GM12878 (cell line): ENCODE data around the gene KDM2A. TPM values are rescaled to one million over a fixed set of nuclear protein-coding genes. Genes with fewer than 3 reads are reported as not detected.

ENCODE experiments used
- ATAC-seq: fragments of 200-7000 bp; cut with Tn5 transposase; 3 replicates; pipeline ENCODE4 v1.9.1; 2020; ENCODE audit warnings: mild to moderate bottlenecking, moderate library complexity
- BruUV-seq: library from RNA; stranded (reverse); fragments of 400-500 nt; replicated peaks from 2 replicates; lab custom pipeline; 2021; lab: Mats Ljungman, UMichigan
- CTCF ChIA-PET: fragments of 300-600 bp; sonication (Branson Sonifier 250); formaldehyde crosslinking; extraction: SDS; loops from one replicate; lab custom pipeline; 2021; ENCODE audit warnings: inconsistent platforms; lab: Yijun Ruan, JAX
- POLR2A ChIA-PET: fragments of 350-600 bp; formaldehyde crosslinking; extraction: SDS; loops from one replicate; lab custom pipeline; 2021; ENCODE audit warnings: inconsistent platforms; lab: Charles Lee
- RAD21 ChIA-PET: fragments of 300-600 bp; sonication (Branson Sonifier 250); formaldehyde crosslinking; loops from one replicate; lab custom pipeline; 2023; ENCODE audit warnings: antibody characterized with exemption; ENCODE audit not compliant: unreplicated experiment; lab: Charles Lee
- SMC1A ChIA-PET: fragments of 300-600 bp; sonication (Branson Sonifier 250); formaldehyde crosslinking; loops from one replicate; lab custom pipeline; 2023; ENCODE audit not compliant: unreplicated experiment, uncharacterized antibody; lab: Charles Lee
- DNase-seq: peaks from one replicate; pipeline ENCODE4 v3.0.0-alpha.2; 2011; ENCODE audit warnings: low read depth, low spot score
- FAIRE-seq: peaks from 3 replicates; lab custom pipeline; 2011; peaks lifted over from hg19 to GRCh38; lab: Jason Lieb, UNC
- H2AFZ ChIP-seq: 2 replicates; pipeline ENCODE4 v1.6.0; 2011; ENCODE audit warnings: low read depth, low read length, control low read depth; ENCODE audit not compliant: control insufficient read depth
- H3K27ac ChIP-seq: 2 replicates; pipeline ENCODE4 v1.5.1; 2011; ENCODE audit warnings: control low read depth; ENCODE audit not compliant: control insufficient read depth, insufficient read depth
- H3K27me3 ChIP-seq, 2 experiments: replicated peaks in 1 of 2; 2 replicates each; pipeline versions ENCODE4 v1.6.0 to v1.6.1; 2011; ENCODE audit warnings: low read length in 1 of 2; ENCODE audit not compliant: control insufficient read depth in 2 of 2, insufficient read depth in 2 of 2
- H3K36me3 ChIP-seq, 2 experiments: 2 replicates each; pipeline ENCODE4 v1.5.1; 2011; ENCODE audit warnings: low read length in 1 of 2; ENCODE audit not compliant: control insufficient read depth in 2 of 2, insufficient read depth in 2 of 2
- H3K4me1 ChIP-seq: 2 replicates; pipeline ENCODE4 v1.6.1; 2011; ENCODE audit warnings: mild to moderate bottlenecking, low read length, moderate library complexity, mixed read lengths; ENCODE audit not compliant: control insufficient read depth, insufficient read depth
- H3K4me2 ChIP-seq: 2 replicates; pipeline ENCODE4 v1.6.0; 2011; ENCODE audit warnings: control low read depth; ENCODE audit not compliant: control insufficient read depth, insufficient read depth
- H3K4me3 ChIP-seq: fragments of 200-600 bp; sonication (generic); 2 replicates; pipeline ENCODE4 v1.5.1; 2016
- H3K79me2 ChIP-seq: 2 replicates; pipeline ENCODE4 v1.6.0; 2011; ENCODE audit warnings: low read length; ENCODE audit not compliant: control insufficient read depth, insufficient read depth
- H3K9ac ChIP-seq: 2 replicates; pipeline ENCODE4 v1.8.0; 2011; ENCODE audit warnings: low read length, control low read depth, mixed read lengths; ENCODE audit not compliant: control insufficient read depth, insufficient read depth
- H3K9me3 ChIP-seq: replicated peaks from 3 replicates; pipeline ENCODE4 v1.5.1; 2011; ENCODE audit warnings: mild to moderate bottlenecking, low read length; ENCODE audit not compliant: control insufficient read depth, insufficient read depth
- H4K20me1 ChIP-seq: 2 replicates; pipeline ENCODE4 v1.6.0; 2011; ENCODE audit not compliant: control insufficient read depth, insufficient read depth
- E2F4 ChIP-seq: IDR thresholded peaks from 2 replicates; pipeline ENCODE4 v1.6.1; 2012; ENCODE audit warnings: low read depth, low read length, improper control_type of control experiment
- E2F8 ChIP-seq: fragments of 450-650 bp; IDR thresholded peaks from 2 replicates; pipeline ENCODE4 v1.6.1; 2018; ENCODE audit warnings: mild to moderate bottlenecking, low read depth, moderate library complexity; ENCODE audit not compliant: partially characterized antibody
- GATAD2B ChIP-seq: fragments of 450-650 bp; conservative IDR thresholded peaks from 2 replicates; pipeline ENCODE4 v1.6.1; 2017; ENCODE audit warnings: low read depth, mild to moderate bottlenecking, moderate library complexity
- IKZF1 ChIP-seq: fragments of 450-650 bp; conservative IDR thresholded peaks from 2 replicates; pipeline ENCODE4 v1.6.1; 2017; ENCODE audit warnings: antibody characterized with exemption, mild to moderate bottlenecking
- LARP7 ChIP-seq: fragments of 450-650 bp; IDR thresholded peaks from 2 replicates; pipeline ENCODE4 v1.6.1; 2017; ENCODE audit warnings: mild to moderate bottlenecking
- MEF2B ChIP-seq: fragments of 450-650 bp; IDR thresholded peaks from 2 replicates; pipeline ENCODE4 v1.6.1; 2018; ENCODE audit warnings: mild to moderate bottlenecking, moderate library complexity; ENCODE audit not compliant: partially characterized antibody, poor library complexity, severe bottlenecking
- MLLT1 ChIP-seq: fragments of 450-650 bp; IDR thresholded peaks from 2 replicates; pipeline ENCODE4 v1.6.1; 2016; ENCODE audit warnings: mild to moderate bottlenecking
- POLR2AphosphoS2 ChIP-seq: IDR thresholded peaks from 2 replicates; pipeline ENCODE4 v1.6.1; 2011; ENCODE audit warnings: low read depth, mild to moderate bottlenecking, low read length, improper control_type of control experiment, moderate library complexity
- POU2F2 ChIP-seq: IDR thresholded peaks from 3 replicates; pipeline ENCODE4 v1.6.1; 2011; ENCODE audit warnings: low read depth, mild to moderate bottlenecking, low read length, borderline replicate concordance
- SP1 ChIP-seq: IDR thresholded peaks from one replicate; pipeline ENCODE4 v1.6.1; 2011; ENCODE audit warnings: low read depth, low read length
- SREBF1 ChIP-seq: IDR thresholded peaks from 2 replicates; pipeline ENCODE4 v1.6.1; 2012; ENCODE audit warnings: mild to moderate bottlenecking, low read length
- STAT1 ChIP-seq: fragments of 450-650 bp; conservative IDR thresholded peaks from 2 replicates; pipeline ENCODE4 v1.6.1; 2014; ENCODE audit warnings: antibody characterized with exemption, mild to moderate bottlenecking
- STAT3 ChIP-seq: IDR thresholded peaks from 2 replicates; pipeline ENCODE4 v1.6.1; 2011; ENCODE audit warnings: low read depth, low read length, improper control_type of control experiment
- WRNIP1 ChIP-seq: IDR thresholded peaks from 2 replicates; pipeline ENCODE4 v1.6.1; 2011; ENCODE audit warnings: low read depth, low read length, improper control_type of control experiment, borderline replicate concordance
- YBX1 ChIP-seq: fragments of 450-650 bp; IDR thresholded peaks from 2 replicates; pipeline ENCODE4 v1.6.1; 2016; ENCODE audit warnings: antibody characterized with exemption
- ZNF24 ChIP-seq: fragments of 450-650 bp; IDR thresholded peaks from 2 replicates; pipeline ENCODE4 v1.6.1; 2017; ENCODE audit warnings: antibody characterized with exemption, mild to moderate bottlenecking
- ZSCAN29 ChIP-seq: fragments of 450-650 bp; IDR thresholded peaks from 2 replicates; pipeline ENCODE4 v1.6.1; 2017; ENCODE audit warnings: mild to moderate bottlenecking, moderate library complexity
- ZZZ3 ChIP-seq: IDR thresholded peaks from 2 replicates; pipeline ENCODE4 v1.6.1; 2011; ENCODE audit warnings: low read depth; ENCODE audit not compliant: control insufficient read depth, insufficient read length
- WGBS: methylation state at CpG from one replicate; pipeline ENCODE4 v1.1.6; 2016; ENCODE audit warnings: low lambda C conversion rate; ENCODE audit not compliant: insufficient replicate concordance, insufficient coverage; ENCODE audit errors: missing lambda C conversion rate; 5-methylcytosine and 5-hydroxymethylcytosine counted together
- in situ Hi-C: fragments of 300-500 bp; cut with MboI; formaldehyde crosslinking; loops from 9 replicates; pipeline ENCODE4 v1.14.3; 2018; ENCODE audit warnings: mixed read lengths
- intact Hi-C: fragments of 100-400 bp; cut with micrococcal nuclease; formaldehyde crosslinking; loops from one replicate; pipeline ENCODE4 v1.14.2; 2022; ENCODE audit not compliant: unreplicated experiment
- polyA plus RNA-seq, 11 experiments: library from polyadenylated mRNA; depleted of rRNA in 4 of 11; unstranded in 6 of 11; stranded (reverse) in 5 of 11; fragments of >200 nt; fragmentation: Nextera tagmentation in 4 of 11; fragmentation: Illumina TruSeq in 1 of 11; extraction: Ambion mirVana in 4 of 11; extraction: Trizol in 1 of 11; gene quantifications; 1 replicate in 1 of 11; 2 replicates in 10 of 11; pipeline versions ENCODE4 v1.2.1 to v1.2.3, GENCODE V29; 2011 to 2016; ENCODE audit warnings: inconsistent platforms in 2 of 11, missing spikeins in 2 of 11, low read depth in 1 of 11
- total RNA-seq, 4 experiments: library from RNA; depleted of rRNA in 3 of 4; stranded (reverse); fragments of >200 nt in 3 of 4; fragmentation: Illumina TruSeq in 1 of 4; extraction: Trizol in 1 of 4; gene quantifications; 2 replicates each; pipeline versions ENCODE4 v1.2.1 to v1.2.3, GENCODE V29; 2013 to 2021

The KDM2A gene
- total and polyA plus RNA-seq, 10 of the 15 experiments (the other 5 are each of a cell fraction or from before 2014, with no cell fraction given) = 10.5 to 69.3 (median 41.6) TPM

- POLR2A ChIA-PET = interaction anchor here (1.3 to 4.8 kb wide), 6 partner anchors 8 to 133 kb away, joined by 3 to 46 read pairs (median 20); partner anchors contain the start of genes ANKRD13D, POLD4 and PPP1CA
- Histone ChIP-seq H3K27ac (peak overlapping the region; percentile 98), H3K36me3 (peaks cover 5 to 6% of the 10 kb centered on the region in 2 experiments; a peak in 3 of 4 replicates), H3K4me2 (peak overlapping the region; percentile 100), H4K20me1 (no peaks in the 10 kb centered on the region), H3K79me2 (peaks cover 78% of the 10 kb centered on the region), H3K4me3 (peak overlapping the region; percentile 81), H2AFZ (no peak overlapping the region), H3K9me3 (no peaks in the 10 kb centered on the region), H3K4me1 (peaks cover 58% of the 10 kb centered on the region), H3K27me3 (no peaks in the 10 kb centered on the region), H3K9ac (peak overlapping the region; percentile 77)
- no peak for DNase-seq
- no TSS peak for BruUV-seq
- ATAC-seq = no peak
- RAD21 ChIA-PET = interaction anchor here (0.6 to 6.6 kb wide), 3 partner anchors 9 to 263 kb away, joined by 3 to 33 read pairs (median 6); no protein-coding TSS in a partner anchor
- intact Hi-C loops (loop anchor here (1.0 to 10.0 kb wide), 4 partner anchors 8 to 216 kb away; partner anchors contain the start of gene AIP), in situ Hi-C loops (no loop called here)
- SMC1A ChIA-PET = interaction anchor here (0.6 to 6.1 kb wide), 4 partner anchors 19 to 105 kb away, joined by 3 to 35 read pairs (median 4); partner anchors contain the start of gene ANKRD13D
- FAIRE-seq = no peak
- CTCF ChIA-PET = interaction anchor here (1.0 to 4.9 kb wide), 6 partner anchors 8 to 88 kb away, joined by 5 to 31 read pairs (median 14); partner anchors contain the start of genes ANKRD13D and POLD4
- WGBS = 2% methylated on average over 13 of the region's 13 CpGs
- TF ChIP-seq POLR2AphosphoS2 (no peak), MEF2B (no peak), SREBF1 (no peak), MLLT1 (no peak), SP1 (no peak), E2F8 (no peak), YBX1 (no peak), WRNIP1 (no peak), STAT3 (no peak), ZNF24 (no peak), GATAD2B (no peak), LARP7 (no peak), ZSCAN29 (no peak), E2F4 (no peak), STAT1 (no peak), POU2F2 (no peak), ZZZ3 (no peak), IKZF1 (no peak)
These were observed 149.9 kb downstream of the KDM2A start for GRCh38 chr11:67268962-67269268.
